ENCODE data around the gene CRB1.
"Not testable (repeated sequence)": the region's sequence is repeated elsewhere in the genome, so short reads cannot be mapped to it uniquely, and the experiment has no call there.

CRB1 gene

GRCh38 chr1:197402189-197402588, 134.1 kb downstream of the CRB1 start:
- no peak for DNase-seq

- DNase-seq, result not testable (repeated sequence)
These were observed 136.7 kb downstream of the CRB1 start for GRCh38 chr1:197404774-197405173.

- DNase-seq, result not testable (repeated sequence)
These were observed 137.6 kb downstream of the CRB1 start for GRCh38 chr1:197405614-197406013.

- no peak for DNase-seq
These were observed 145.5 kb downstream of the CRB1 start for GRCh38 chr1:197413564-197413963.

DNA sequence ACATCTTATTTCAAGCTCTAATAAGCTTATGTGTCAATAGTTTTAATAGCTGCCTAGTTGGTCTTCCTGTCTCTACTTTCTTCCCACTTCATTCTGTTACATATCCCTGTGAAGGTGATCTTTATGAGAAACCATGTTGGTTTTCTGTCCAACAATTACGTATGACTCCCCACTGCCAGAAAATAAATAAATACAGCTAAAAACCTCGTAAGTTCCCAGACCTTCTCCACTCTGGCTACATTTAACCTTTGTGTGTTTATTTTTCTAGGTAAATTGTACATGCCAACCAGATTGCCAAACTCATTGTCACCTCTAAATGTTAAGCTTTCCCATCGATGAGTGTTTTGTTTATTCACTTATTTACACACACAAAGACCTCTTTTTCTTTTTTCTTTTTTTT, 147.2 kb downstream of the CRB1 start:
- no peak for DNase-seq

DNA sequence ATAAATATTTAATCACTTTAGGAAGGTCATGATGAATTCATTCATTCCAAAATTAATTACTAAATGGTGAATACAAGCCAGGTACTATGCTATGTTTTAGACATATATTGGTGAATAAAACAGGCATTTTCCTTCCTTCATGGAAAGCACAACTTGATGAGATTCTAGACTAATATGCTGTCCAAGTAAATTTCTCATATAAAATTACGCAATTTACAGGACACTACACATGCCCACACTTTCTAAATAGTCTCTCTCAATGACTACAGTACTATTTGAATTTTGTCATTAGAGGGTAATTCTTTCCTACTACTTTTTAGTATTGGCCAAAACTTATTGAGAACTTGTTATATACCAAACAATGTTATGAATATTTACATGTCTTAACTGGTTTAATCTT, 150.6 kb downstream of the CRB1 start:
- DNase-seq, result no peak

GRCh38 chr1:197422993-197423392, 154.9 kb downstream of the CRB1 start:
- no peak for DNase-seq

DNA sequence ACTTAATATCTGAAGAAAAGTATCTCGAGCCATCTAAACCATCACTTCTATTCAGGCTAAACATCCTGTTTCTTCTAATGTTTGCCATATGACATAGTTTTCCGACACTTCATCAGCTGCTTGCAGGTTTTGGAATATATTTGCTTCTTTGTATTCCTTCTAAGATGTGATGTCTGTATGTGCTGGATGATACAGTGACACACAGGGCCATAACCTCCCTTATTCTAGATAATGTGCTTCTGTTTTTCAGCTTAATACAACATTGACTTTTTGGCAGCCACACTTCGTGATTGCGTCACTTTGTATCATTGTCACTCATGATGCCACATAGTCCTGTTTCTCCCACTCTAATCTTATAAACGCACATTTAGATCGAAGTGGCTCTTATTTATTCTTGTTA, 156.3 kb downstream of the CRB1 start:
- no peak for DNase-seq

DNA sequence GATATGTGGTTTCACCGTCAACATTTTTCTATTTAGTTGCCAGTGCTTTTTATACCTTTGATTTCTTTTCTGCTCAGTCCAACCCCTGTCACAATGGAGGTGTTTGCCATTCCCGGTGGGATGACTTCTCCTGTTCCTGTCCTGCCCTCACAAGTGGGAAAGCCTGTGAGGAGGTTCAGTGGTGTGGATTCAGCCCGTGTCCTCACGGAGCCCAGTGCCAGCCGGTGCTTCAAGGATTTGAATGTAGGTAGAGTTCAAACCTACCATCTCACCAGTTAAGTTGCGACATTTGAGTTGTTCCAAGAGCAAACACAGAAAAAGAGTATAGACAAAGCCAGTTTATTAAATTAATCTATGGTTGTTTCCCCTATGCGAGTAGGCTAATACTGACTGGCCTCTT, 161.3 kb downstream of the CRB1 start:
- DNase-seq, result no peak

- DNase-seq, result no peak
These were observed 167.2 kb downstream of the CRB1 start for GRCh38 chr1:197435224-197435623.

DNA sequence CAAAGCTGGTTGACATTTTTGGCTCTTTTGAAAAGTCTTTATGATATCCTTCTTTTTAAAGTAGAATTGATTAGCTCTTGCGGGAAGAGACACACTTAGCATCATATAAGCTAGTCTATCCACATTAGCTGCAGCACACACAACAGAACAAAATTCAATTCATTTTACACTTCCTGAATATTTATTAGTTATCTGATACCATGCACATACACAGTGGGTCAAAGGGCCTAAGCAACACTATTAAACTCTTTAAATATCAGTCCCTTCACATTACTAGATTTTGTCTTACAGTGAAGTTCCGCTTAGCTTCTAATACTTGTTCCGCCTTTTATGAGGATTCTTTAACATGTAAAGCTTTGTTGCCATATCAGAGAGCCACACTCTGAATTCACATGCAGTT, 169.5 kb downstream of the CRB1 start:
- no peak for DNase-seq

GRCh38 chr1:197438010-197438790, 170.1 kb downstream of the CRB1 start:
- DNase-seq, result no peak

GRCh38 chr1:197439708-197440280, 171.7 kb downstream of the CRB1 start:
- no peak for DNase-seq

GRCh38 chr1:197440715-197441114, 172.7 kb downstream of the CRB1 start:
- DNase-seq, result no peak

DNA sequence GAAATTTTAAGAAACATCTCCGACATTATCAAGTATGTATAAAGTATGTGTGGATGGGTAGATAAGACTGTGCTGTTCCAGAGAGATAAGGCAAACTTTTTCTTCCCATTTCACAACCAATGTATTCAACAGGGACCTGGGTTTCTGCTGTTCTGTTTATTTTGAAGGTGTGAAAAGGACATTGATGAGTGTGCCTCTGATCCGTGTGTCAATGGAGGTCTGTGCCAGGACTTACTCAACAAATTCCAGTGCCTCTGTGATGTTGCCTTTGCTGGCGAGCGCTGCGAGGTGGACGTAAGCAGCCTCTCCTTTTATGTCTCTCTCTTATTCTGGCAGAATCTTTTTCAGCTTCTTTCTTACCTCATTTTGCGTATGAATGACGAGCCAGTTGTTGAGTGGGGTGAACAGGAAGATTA, 174.0 kb downstream of the CRB1 start:
- DNase-seq, result no peak

DNA sequence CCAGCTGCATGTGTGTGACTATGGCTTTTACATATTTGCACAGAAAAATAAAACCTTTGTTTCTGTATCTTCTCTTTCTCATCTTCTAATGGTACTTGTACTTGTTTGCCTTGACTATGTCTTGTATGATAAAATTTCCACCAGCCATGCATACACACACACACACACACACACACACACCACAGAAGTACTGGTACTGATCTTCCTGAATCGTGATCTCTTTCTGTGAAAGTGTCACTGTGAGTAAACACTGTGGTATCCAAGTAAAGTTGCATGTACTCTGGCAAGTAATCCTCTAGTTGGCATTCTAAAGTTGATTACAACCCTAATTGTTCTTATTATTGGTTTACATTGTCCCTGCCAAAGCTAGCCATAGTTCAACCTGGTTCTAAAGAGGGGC, 176.7 kb downstream of the CRB1 start:
- DNase-seq, result no peak

- no peak for DNase-seq
These were observed 180.2 kb downstream of the CRB1 start for GRCh38 chr1:197448121-197448779.

GRCh38 chr1:197451381-197451780, 183.3 kb downstream of the CRB1 start:
- no peak for DNase-seq

DNA sequence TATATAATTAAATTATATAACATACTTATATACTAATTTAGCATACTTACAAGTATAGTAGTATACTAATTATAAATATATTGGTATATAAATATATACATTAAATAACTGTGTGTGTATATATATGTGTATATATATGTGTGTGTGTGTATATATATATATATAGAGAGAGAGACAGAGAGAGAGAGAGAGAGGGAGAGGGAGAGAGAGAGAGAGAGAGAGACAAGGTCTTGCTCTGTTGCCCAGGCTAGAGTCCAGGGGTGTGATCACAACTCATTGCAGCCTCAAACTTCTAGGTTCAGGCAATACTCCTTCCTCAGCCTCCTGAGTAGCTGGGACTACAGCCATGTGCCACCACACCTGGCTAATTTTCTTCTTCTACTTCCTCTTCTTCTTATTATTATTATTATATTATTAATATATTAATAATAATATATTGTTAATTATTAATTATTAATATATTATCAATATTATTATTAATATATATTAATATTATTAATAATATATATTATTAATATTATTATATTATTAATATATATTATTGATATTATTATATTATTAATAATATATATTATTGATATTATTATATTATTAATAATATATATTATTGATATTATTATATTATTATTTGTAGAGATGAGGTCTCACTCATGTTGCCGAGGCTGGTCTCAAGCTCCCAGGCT, 185.5 kb downstream of the CRB1 start:
- no peak for DNase-seq

GRCh38 chr1:197462539-197462938, 194.5 kb downstream of the CRB1 start:
- DNase-seq, result no peak

GRCh38 chr1:197463142-197463541, 195.1 kb downstream of the CRB1 start:
- DNase-seq, result peak in 1 of 2 experiments; percentile 16

DNA sequence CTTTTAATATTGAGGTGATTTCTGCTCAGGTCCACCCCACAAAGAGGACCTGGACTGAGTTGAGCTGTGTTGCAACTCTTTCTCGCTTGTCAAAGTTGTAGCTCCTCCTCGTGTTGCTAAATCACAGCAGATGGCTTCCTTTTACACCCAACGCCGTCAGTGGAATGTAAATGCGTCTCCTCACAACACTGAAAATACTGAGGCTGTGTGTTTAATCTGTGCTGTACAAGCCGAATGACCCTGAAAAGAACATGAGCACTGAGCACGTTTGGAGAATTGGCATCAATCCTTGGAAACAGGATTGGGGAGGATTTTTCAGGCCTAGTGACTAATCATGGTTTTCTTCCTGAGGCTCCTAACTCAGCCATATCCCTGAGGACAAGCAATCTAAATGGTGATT, 196.0 kb downstream of the CRB1 start:
- no peak for DNase-seq

- no peak for DNase-seq
These were observed 197.7 kb downstream of the CRB1 start for GRCh38 chr1:197465528-197466327.

Measured in NCI-H1930 (cell line).